Activated T-helper 1 cell treated with anti-CD3 and anti-CD28 coated beads, Interleukin-12 subunit alpha, Interleukin-12 subunit beta, Interleukin-2, Interleukin-4 antibody, amounts not matched to agents 30 ng/mL and 10 ng/mL and 1 ng/mL, durations not matched to agents 14 hours and 24 hours and 36 hours (primary cell): ENCODE data around the gene GSTCD. TPM values are rescaled to one million over a fixed set of nuclear protein-coding genes. Genes with fewer than 3 reads are reported as not detected.

Experiments
- DNase-seq: peaks from one replicate; pipeline ENCODE4 v3.0.0; 2021; ENCODE audit warnings: low spot score
- H3K27ac Mint-ChIP-seq: one replicate; pipeline ENCODE4 v1.8.0; 2021; ENCODE audit warnings: mild to moderate bottlenecking, mixed read lengths
- H3K27me3 Mint-ChIP-seq: one replicate; pipeline ENCODE4 v1.8.0; 2022; ENCODE audit warnings: mild to moderate bottlenecking, moderate library complexity, mixed read lengths; ENCODE audit not compliant: insufficient read depth
- H3K36me3 Mint-ChIP-seq: one replicate; pipeline ENCODE4 v1.8.0; 2021; ENCODE audit warnings: low read depth, mixed read lengths
- H3K4me1 Mint-ChIP-seq: one replicate; pipeline ENCODE4 v1.8.0; 2021; ENCODE audit warnings: low read depth, mixed read lengths
- H3K4me3 Mint-ChIP-seq: one replicate; pipeline ENCODE4 v1.8.0; 2021; ENCODE audit warnings: mild to moderate bottlenecking, moderate library complexity, mixed read lengths
- H3K9me3 Mint-ChIP-seq: one replicate; pipeline ENCODE4 v1.8.0; 2021; ENCODE audit warnings: mixed read lengths
- intact Hi-C: fragments of 100-400 bp; cut with micrococcal nuclease; formaldehyde crosslinking; loops from one replicate; pipeline ENCODE4 v1.15.1; 2024
- total RNA-seq: library from RNA; stranded (reverse); gene quantifications from 2 replicates; pipeline ENCODE4 v1.2.3, GENCODE V29; 2022

Gene GSTCD
- total RNA-seq, 1 donor from 2014 or later, result 17.0 TPM

- DNase-seq, result no peak
- no peak overlapping the region for H3K27ac Mint-ChIP-seq
- no peaks in the 10 kb centered on the region for H3K27me3 Mint-ChIP-seq
- no peaks in the 10 kb centered on the region for H3K9me3 Mint-ChIP-seq
- H3K4me3 Mint-ChIP-seq, result no peak overlapping the region
- H3K4me1 Mint-ChIP-seq, result no peaks in the 10 kb centered on the region
- intact Hi-C loops, result no loop called here
- H3K36me3 Mint-ChIP-seq, result no peaks in the 10 kb centered on the region
Observed at GRCh38 chr4:105780176-105780575, 71.6 kb downstream of the GSTCD start.

- no peaks in the 10 kb centered on the region for H3K36me3 Mint-ChIP-seq
- DNase-seq, result no peak
- no peaks in the 10 kb centered on the region for H3K9me3 Mint-ChIP-seq
- no peak overlapping the region for H3K27ac Mint-ChIP-seq
- no peak overlapping the region for H3K4me3 Mint-ChIP-seq
- intact Hi-C loops, result no loop called here
- H3K27me3 Mint-ChIP-seq, result no peaks in the 10 kb centered on the region
- no peaks in the 10 kb centered on the region for H3K4me1 Mint-ChIP-seq
Observed at GRCh38 chr4:105784761-105785160, 76.2 kb downstream of the GSTCD start.

GRCh38 chr4:105785792-105786191 is 77.2 kb downstream of the GSTCD start:
- intact Hi-C loops, result no loop called here
- Mint-ChIP-seq H3K27me3 (no peaks in the 10 kb centered on the region), H3K4me1 (no peaks in the 10 kb centered on the region), H3K36me3 (no peaks in the 10 kb centered on the region), H3K27ac (no peak overlapping the region), H3K4me3 (no peak overlapping the region), H3K9me3 (no peaks in the 10 kb centered on the region)
- no peak for DNase-seq

- H3K4me1 Mint-ChIP-seq, result no peaks in the 10 kb centered on the region
- H3K4me3 Mint-ChIP-seq, result no peak overlapping the region
- no peak overlapping the region for H3K27ac Mint-ChIP-seq
- H3K36me3 Mint-ChIP-seq, result no peaks in the 10 kb centered on the region
- DNase-seq, result no peak
- H3K9me3 Mint-ChIP-seq, result no peaks in the 10 kb centered on the region
- intact Hi-C loops, result no loop called here
- no peaks in the 10 kb centered on the region for H3K27me3 Mint-ChIP-seq
Observed at GRCh38 chr4:105786748-105787147, 78.2 kb downstream of the GSTCD start.

- Mint-ChIP-seq H3K4me1 (no peaks in the 10 kb centered on the region), H3K9me3 (no peaks in the 10 kb centered on the region), H3K27ac (no peak overlapping the region), H3K36me3 (peaks cover 2% of the 10 kb centered on the region), H3K4me3 (no peak overlapping the region), H3K27me3 (no peaks in the 10 kb centered on the region)
- intact Hi-C loops, result no loop called here
- no peak for DNase-seq
Observed at GRCh38 chr4:105797225-105797624, 88.6 kb downstream of the GSTCD start.

GRCh38 chr4:105805501-105806120 is 97.0 kb downstream of the GSTCD start:
- Mint-ChIP-seq H3K27me3 (no peaks in the 10 kb centered on the region), H3K27ac (no peak overlapping the region), H3K4me1 (no peaks in the 10 kb centered on the region), H3K36me3 (no peaks in the 10 kb centered on the region), H3K4me3 (no peak overlapping the region), H3K9me3 (no peaks in the 10 kb centered on the region)
- no peak for DNase-seq
- intact Hi-C loops, result no loop called here

GRCh38 chr4:105807496-105807895 is 98.9 kb downstream of the GSTCD start:
- Mint-ChIP-seq H3K9me3 (no peaks in the 10 kb centered on the region), H3K27me3 (no peaks in the 10 kb centered on the region), H3K4me3 (no peak overlapping the region), H3K4me1 (no peaks in the 10 kb centered on the region), H3K27ac (no peak overlapping the region), H3K36me3 (no peaks in the 10 kb centered on the region)
- intact Hi-C loops, result no loop called here
- DNase-seq, result no peak

GRCh38 chr4:105808030-105808749 is 99.6 kb downstream of the GSTCD start:
- Mint-ChIP-seq H3K4me3 (no peak overlapping the region), H3K9me3 (no peaks in the 10 kb centered on the region), H3K27me3 (no peaks in the 10 kb centered on the region), H3K27ac (no peak overlapping the region), H3K36me3 (no peaks in the 10 kb centered on the region), H3K4me1 (no peaks in the 10 kb centered on the region)
- intact Hi-C loops, result no loop called here
- no peak for DNase-seq

- Mint-ChIP-seq H3K4me1 (no peaks in the 10 kb centered on the region), H3K36me3 (no peaks in the 10 kb centered on the region), H3K4me3 (no peak overlapping the region), H3K27me3 (no peaks in the 10 kb centered on the region), H3K27ac (no peak overlapping the region), H3K9me3 (no peaks in the 10 kb centered on the region)
- no peak for DNase-seq
- intact Hi-C loops, result no loop called here
Observed at GRCh38 chr4:105808750-105809041, 100.1 kb downstream of the GSTCD start.

GRCh38 chr4:105815701-105816100 is 107.1 kb downstream of the GSTCD start:
- DNase-seq, result no peak
- H3K27me3 Mint-ChIP-seq, result no peaks in the 10 kb centered on the region
- intact Hi-C loops, result no loop called here
- no peaks in the 10 kb centered on the region for H3K36me3 Mint-ChIP-seq
- H3K9me3 Mint-ChIP-seq, result no peaks in the 10 kb centered on the region
- H3K4me3 Mint-ChIP-seq, result no peak overlapping the region
- no peak overlapping the region for H3K27ac Mint-ChIP-seq
- H3K4me1 Mint-ChIP-seq, result no peaks in the 10 kb centered on the region

GRCh38 chr4:105822061-105822460 is 113.5 kb downstream of the GSTCD start:
- no peak overlapping the region for H3K4me3 Mint-ChIP-seq
- no peak for DNase-seq
- intact Hi-C loops, result no loop called here
- no peaks in the 10 kb centered on the region for H3K36me3 Mint-ChIP-seq
- H3K4me1 Mint-ChIP-seq, result no peaks in the 10 kb centered on the region
- no peaks in the 10 kb centered on the region for H3K9me3 Mint-ChIP-seq
- no peak overlapping the region for H3K27ac Mint-ChIP-seq
- H3K27me3 Mint-ChIP-seq, result no peaks in the 10 kb centered on the region

GRCh38 chr4:105828074-105828473 is 119.5 kb downstream of the GSTCD start:
- Mint-ChIP-seq H3K36me3 (no peaks in the 10 kb centered on the region), H3K27me3 (no peaks in the 10 kb centered on the region), H3K27ac (no peak overlapping the region), H3K4me1 (no peaks in the 10 kb centered on the region), H3K4me3 (no peak overlapping the region), H3K9me3 (no peaks in the 10 kb centered on the region)
- intact Hi-C loops, result no loop called here
- no peak for DNase-seq

GRCh38 chr4:105831189-105831588 is 122.6 kb downstream of the GSTCD start:
- Mint-ChIP-seq H3K27ac (no peak overlapping the region), H3K4me1 (no peaks in the 10 kb centered on the region), H3K36me3 (no peaks in the 10 kb centered on the region), H3K9me3 (no peaks in the 10 kb centered on the region), H3K27me3 (no peaks in the 10 kb centered on the region), H3K4me3 (no peak overlapping the region)
- intact Hi-C loops, result no loop called here
- no peak for DNase-seq

- DNase-seq, result no peak
- H3K9me3 Mint-ChIP-seq, result no peaks in the 10 kb centered on the region
- no peaks in the 10 kb centered on the region for H3K27me3 Mint-ChIP-seq
- H3K4me1 Mint-ChIP-seq, result no peaks in the 10 kb centered on the region
- no peaks in the 10 kb centered on the region for H3K36me3 Mint-ChIP-seq
- H3K27ac Mint-ChIP-seq, result no peak overlapping the region
- no peak overlapping the region for H3K4me3 Mint-ChIP-seq
- intact Hi-C loops, result no loop called here
Observed at GRCh38 chr4:105835177-105835576, 126.6 kb downstream of the GSTCD start.
